HepG2 (cell line): Measurements from ENCODE around the gene NEDD4. TPM values are rescaled to one million over a fixed set of nuclear protein-coding genes. Genes with fewer than 3 reads are reported as not detected.

Experiments used
- ARID4A ChIP-seq: sonication (generic); formaldehyde crosslinking; IDR thresholded peaks from 2 replicates; pipeline ENCODE4 v1.5.0; 2020; ENCODE audit warnings: mild to moderate bottlenecking, missing genetic modification reagents, borderline replicate concordance
- ARID5B ChIP-seq: IDR thresholded peaks from 2 replicates; pipeline ENCODE4 v1.4.0; 2020; ENCODE audit warnings: mild to moderate bottlenecking, missing genetic modification reagents
- ATF4 ChIP-seq, 2 experiments: fragments of 450-650 bp in 1 of 2; sonication (generic) in 1 of 2; formaldehyde crosslinking; IDR thresholded peaks; 2 replicates each; pipeline versions ENCODE4 v1.5.0 to v1.8.0; 2020 to 2022; ENCODE audit warnings: mild to moderate bottlenecking in 1 of 2, missing genetic modification reagents in 1 of 2
- BCL6 ChIP-seq: IDR thresholded peaks from 2 replicates; pipeline ENCODE4 v1.6.1; 2016; ENCODE audit warnings: missing genetic modification reagents, missing compliant biosample characterization
- CCDC6 ChIP-seq: sonication (generic); formaldehyde crosslinking; IDR thresholded peaks from 2 replicates; pipeline ENCODE4 v1.8.1; 2022; ENCODE audit warnings: mild to moderate bottlenecking, missing genetic modification reagents, moderate library complexity
- CEBPG ChIP-seq: IDR thresholded peaks from 2 replicates; pipeline ENCODE4 v1.6.1; 2016
- FOXA3 ChIP-seq: IDR thresholded peaks from 2 replicates; pipeline ENCODE4 v1.6.1; 2016; ENCODE audit warnings: missing genetic modification reagents, missing compliant biosample characterization
- SMAD3 ChIP-seq: sonication (generic); formaldehyde crosslinking; IDR thresholded peaks from 2 replicates; pipeline ENCODE4 v1.4.0; 2020; ENCODE audit warnings: missing genetic modification reagents
- SPEN ChIP-seq: sonication (generic); formaldehyde crosslinking; IDR thresholded peaks from 2 replicates; pipeline ENCODE4 v1.5.1; 2020; ENCODE audit warnings: low read depth, mild to moderate bottlenecking, missing genetic modification reagents
- TRIM24 ChIP-seq: sonication (generic); formaldehyde crosslinking; IDR thresholded peaks from 2 replicates; pipeline ENCODE4 v1.8.0; 2022; ENCODE audit warnings: mild to moderate bottlenecking, missing genetic modification reagents
- ZKSCAN8 ChIP-seq: IDR thresholded peaks from 2 replicates; pipeline ENCODE4 v1.6.1; 2016; ENCODE audit warnings: borderline replicate concordance, missing genetic modification reagents, missing compliant biosample characterization
- ZNF12 ChIP-seq: sonication (generic); formaldehyde crosslinking; IDR thresholded peaks from 2 replicates; pipeline ENCODE4 v1.5.0; 2020; ENCODE audit warnings: missing genetic modification reagents
- ZNF644 ChIP-seq: IDR thresholded peaks from 2 replicates; pipeline ENCODE4 v1.6.1; 2016; ENCODE audit warnings: low read depth
- ZNF792 ChIP-seq: IDR thresholded peaks from 2 replicates; pipeline ENCODE4 v1.6.1; 2016
- ZNF878 ChIP-seq: sonication (generic); formaldehyde crosslinking; IDR thresholded peaks from 2 replicates; pipeline ENCODE4 v1.8.1; 2023; ENCODE audit warnings: mild to moderate bottlenecking, missing genetic modification reagents, moderate library complexity
- polyA plus RNA-seq, 8 experiments: library from polyadenylated mRNA; depleted of rRNA in 3 of 8; stranded (reverse) in 7 of 8; unstranded in 1 of 8; fragments of >200 nt; fragmentation: Illumina TruSeq in 4 of 8; extraction: Trizol in 4 of 8; gene quantifications; 2 replicates each; pipeline versions ENCODE4 v1.2.1 to v1.2.3, GENCODE V29; 2011 to 2016; ENCODE audit warnings: low read depth in 4 of 8, missing spikeins in 1 of 8, mixed read lengths in 1 of 8; ENCODE audit not compliant: insufficient read depth in 1 of 8
- total RNA-seq, 5 experiments: library from RNA; depleted of rRNA; stranded (reverse); fragments of >200 nt; fragmentation: Illumina TruSeq; extraction: Trizol; gene quantifications; 2 replicates each; pipeline ENCODE4 v1.2.3, GENCODE V29; 2016; ENCODE audit warnings: low read depth in 1 of 5
- TF ChIP-seq, protein P1 (sequence below): sonication (generic); formaldehyde crosslinking; IDR thresholded peaks from 2 replicates; pipeline ENCODE4 v1.5.1; 2020; ENCODE audit warnings: mild to moderate bottlenecking, missing genetic modification reagents, moderate library complexity

Gene NEDD4
- total and polyA plus RNA-seq, 2 of the 13 experiments (the other 11 are each of a cell fraction or from before 2014, with no cell fraction given) = 10.4 to 13.0 TPM

DNA sequence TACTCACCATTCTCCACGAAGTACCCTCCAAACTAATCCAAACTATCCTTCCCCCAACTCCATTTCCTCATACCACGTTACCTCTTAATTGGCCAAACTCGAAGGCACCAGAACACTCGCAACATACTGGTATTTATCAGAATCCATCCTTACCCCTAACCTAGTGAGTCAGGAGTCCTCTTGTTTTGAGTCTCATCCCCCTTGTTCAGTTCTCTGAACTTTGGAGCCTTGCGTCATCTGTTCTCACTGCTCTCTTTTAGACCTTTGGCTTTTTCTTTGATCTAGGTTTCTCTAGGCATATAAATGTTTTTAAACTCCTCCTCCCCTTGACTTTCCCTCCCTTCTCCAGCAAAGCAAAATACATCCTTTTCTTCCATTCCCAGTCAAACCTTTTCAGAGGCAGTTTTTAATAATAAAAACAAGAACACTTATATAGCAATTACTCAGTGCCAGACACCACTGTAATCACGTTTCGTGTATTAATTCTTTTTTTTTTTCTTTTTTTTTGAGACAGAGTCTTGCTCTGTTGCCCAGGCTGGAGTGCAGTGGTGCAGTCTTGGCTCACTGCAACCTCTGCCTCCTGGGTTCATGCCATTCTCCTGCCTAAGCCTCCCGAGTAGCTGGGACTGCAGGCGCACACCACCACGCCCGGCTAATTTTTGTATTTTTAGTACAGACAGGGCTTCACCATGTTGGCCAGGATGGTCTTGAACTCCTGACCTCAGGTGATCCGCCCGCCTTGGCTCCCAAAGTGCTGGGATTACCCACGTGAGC is 40.7 kb downstream of the NEDD4 start (continued):
- TF ChIP-seq ARID4A (CRISPR knock-in tag) = 0 out of 2 replicates have a peak, but pooled peaks have one; percentile 10
- TF ChIP-seq BCL6 (CRISPR knock-in tag) = peak; percentile 79
- peak; percentile 55; the same call in 1 of the 2 replicates for TF ChIP-seq CCDC6 (CRISPR knock-in tag)
- TF ChIP-seq TRIM24 (CRISPR knock-in tag) = peak; percentile 52; the same call in 1 of the 2 replicates
- TF ChIP-seq ATF4 (CRISPR knock-in tag; IDR thresholded peaks at IDR 0.05) = peak; percentile 40 to 93; a peak in 3 of 4 replicates
- peak; percentile 65; the same call in 1 of the 2 replicates for TF ChIP-seq ZNF12 (CRISPR knock-in tag)
- peak; percentile 84 for TF ChIP-seq FOXA3 (CRISPR knock-in tag)
- TF ChIP-seq ZNF878 (CRISPR knock-in tag) = peak; percentile 70; the same call in 1 of the 2 replicates
- TF ChIP-seq, protein P1, sequence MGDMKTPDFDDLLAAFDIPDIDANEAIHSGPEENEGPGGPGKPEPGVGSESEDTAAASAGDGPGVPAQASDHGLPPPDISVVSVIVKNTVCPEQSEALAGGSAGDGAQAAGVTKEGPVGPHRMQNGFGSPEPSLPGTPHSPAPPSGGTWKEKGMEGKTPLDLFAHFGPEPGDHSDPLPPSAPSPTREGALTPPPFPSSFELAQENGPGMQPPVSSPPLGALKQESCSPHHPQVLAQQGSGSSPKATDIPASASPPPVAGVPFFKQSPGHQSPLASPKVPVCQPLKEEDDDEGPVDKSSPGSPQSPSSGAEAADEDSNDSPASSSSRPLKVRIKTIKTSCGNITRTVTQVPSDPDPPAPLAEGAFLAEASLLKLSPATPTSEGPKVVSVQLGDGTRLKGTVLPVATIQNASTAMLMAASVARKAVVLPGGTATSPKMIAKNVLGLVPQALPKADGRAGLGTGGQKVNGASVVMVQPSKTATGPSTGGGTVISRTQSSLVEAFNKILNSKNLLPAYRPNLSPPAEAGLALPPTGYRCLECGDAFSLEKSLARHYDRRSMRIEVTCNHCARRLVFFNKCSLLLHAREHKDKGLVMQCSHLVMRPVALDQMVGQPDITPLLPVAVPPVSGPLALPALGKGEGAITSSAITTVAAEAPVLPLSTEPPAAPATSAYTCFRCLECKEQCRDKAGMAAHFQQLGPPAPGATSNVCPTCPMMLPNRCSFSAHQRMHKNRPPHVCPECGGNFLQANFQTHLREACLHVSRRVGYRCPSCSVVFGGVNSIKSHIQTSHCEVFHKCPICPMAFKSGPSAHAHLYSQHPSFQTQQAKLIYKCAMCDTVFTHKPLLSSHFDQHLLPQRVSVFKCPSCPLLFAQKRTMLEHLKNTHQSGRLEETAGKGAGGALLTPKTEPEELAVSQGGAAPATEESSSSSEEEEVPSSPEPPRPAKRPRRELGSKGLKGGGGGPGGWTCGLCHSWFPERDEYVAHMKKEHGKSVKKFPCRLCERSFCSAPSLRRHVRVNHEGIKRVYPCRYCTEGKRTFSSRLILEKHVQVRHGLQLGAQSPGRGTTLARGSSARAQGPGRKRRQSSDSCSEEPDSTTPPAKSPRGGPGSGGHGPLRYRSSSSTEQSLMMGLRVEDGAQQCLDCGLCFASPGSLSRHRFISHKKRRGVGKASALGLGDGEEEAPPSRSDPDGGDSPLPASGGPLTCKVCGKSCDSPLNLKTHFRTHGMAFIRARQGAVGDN (CRISPR knock-in tag) = peak; percentile 18; the same call in 1 of the 2 replicates
- 0 out of 2 replicates have a peak, but pooled peaks have one; percentile 53 for TF ChIP-seq ZNF792 (CRISPR knock-in tag)
- TF ChIP-seq ARID5B (CRISPR knock-in tag) = peak; percentile 90
- TF ChIP-seq SPEN (CRISPR knock-in tag) = peak; percentile 77; the same call in 1 of the 2 replicates
- TF ChIP-seq ZKSCAN8 = peak; percentile 56; the same call in 1 of the 2 replicates
- peak; percentile 85 for TF ChIP-seq SMAD3 (CRISPR knock-in tag)
- peak; percentile 89; the same call in 1 of the 2 replicates for TF ChIP-seq ZNF644
- TF ChIP-seq CEBPG (CRISPR knock-in tag) = peak; percentile 97
